ENCODE data around the gene BDKRB1. TPM values are rescaled to one million over a fixed set of nuclear protein-coding genes. Genes with fewer than 3 reads are reported as not detected.

The BDKRB1 gene
- polyA plus RNA-seq, 3 donors: not detected

DNA sequence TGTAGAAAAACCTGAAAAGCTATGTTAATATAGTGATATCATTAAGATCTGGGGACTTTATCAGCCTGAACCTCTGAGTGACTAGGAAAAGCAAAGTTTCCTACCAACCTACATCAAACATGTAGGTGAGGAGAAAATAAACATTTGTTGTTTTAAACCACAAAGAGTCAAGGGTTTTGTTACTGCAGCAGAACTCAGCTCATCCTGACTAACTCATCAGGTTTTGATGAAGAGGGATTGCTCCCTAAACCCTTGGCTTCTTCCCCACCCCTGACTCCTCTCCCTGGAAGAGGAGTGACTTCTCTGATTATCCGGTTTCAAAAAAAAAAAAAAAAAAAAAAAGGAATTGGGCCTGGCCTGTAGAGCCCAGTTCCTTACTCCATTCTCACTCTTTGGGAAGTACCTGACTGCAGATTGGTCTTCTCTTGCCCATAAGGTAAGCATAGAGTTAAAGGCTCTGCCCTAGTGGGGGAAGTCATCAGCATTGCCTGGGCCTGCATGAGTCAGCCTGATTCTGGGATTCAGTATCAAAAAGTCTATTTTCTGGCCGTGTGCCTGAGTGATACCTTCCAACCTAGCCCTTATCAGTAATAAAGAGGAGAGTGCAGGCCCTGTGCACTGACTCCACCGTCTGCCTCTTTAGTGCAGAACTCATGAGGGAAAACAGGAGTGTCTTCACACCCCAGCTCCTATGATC is 16.9 kb downstream of the BDKRB1 start:
- Histone ChIP-seq H3K4me3 (replicated peaks in 1 of 3; ENCODE audit: low read depth in 2 of 3, low read length in 3 of 3) (no peak overlapping the region), H3K27me3 (ENCODE audit: control insufficient read depth in 2 of 2, insufficient read depth in 2 of 2, low read length in 2 of 2) (no peaks in the 10 kb centered on the region), H3K79me2 (ENCODE audit: insufficient read depth, low read length) (no peaks in the 10 kb centered on the region), H3K36me3 (replicated peaks in 1 of 2; ENCODE audit: control insufficient read depth in 1 of 2, insufficient read depth in 2 of 2, low read length in 2 of 2) (no peaks in the 10 kb centered on the region), H4K20me1 (ENCODE audit: insufficient read depth, low read length) (no peaks in the 10 kb centered on the region), H3K4me2 (replicated peaks; ENCODE audit: extremely low read depth, low read length, poor library complexity, severe bottlenecking) (no peak overlapping the region), H3K9me3 (replicated peaks in 1 of 2; ENCODE audit: control insufficient read depth in 1 of 2, insufficient read depth in 1 of 2, low read length in 2 of 2) (peaks cover 4 to 7% of the 10 kb centered on the region in 2 donors), H2AFZ (ENCODE audit: insufficient read depth, low read depth, low read length, poor library complexity, severe bottlenecking) (no peak overlapping the region), H3K9ac (ENCODE audit: insufficient read depth, low read length, poor library complexity, severe bottlenecking) (no peak overlapping the region), H3K4me1 (ENCODE audit: control insufficient read depth in 1 of 2, insufficient read depth in 2 of 2, low read length in 2 of 2) (no peaks in the 10 kb centered on the region), H3K27ac (ENCODE audit: low read depth in 1 of 2, low read length in 2 of 2) (no peak overlapping the region)
- TF ChIP-seq, protein P1, sequence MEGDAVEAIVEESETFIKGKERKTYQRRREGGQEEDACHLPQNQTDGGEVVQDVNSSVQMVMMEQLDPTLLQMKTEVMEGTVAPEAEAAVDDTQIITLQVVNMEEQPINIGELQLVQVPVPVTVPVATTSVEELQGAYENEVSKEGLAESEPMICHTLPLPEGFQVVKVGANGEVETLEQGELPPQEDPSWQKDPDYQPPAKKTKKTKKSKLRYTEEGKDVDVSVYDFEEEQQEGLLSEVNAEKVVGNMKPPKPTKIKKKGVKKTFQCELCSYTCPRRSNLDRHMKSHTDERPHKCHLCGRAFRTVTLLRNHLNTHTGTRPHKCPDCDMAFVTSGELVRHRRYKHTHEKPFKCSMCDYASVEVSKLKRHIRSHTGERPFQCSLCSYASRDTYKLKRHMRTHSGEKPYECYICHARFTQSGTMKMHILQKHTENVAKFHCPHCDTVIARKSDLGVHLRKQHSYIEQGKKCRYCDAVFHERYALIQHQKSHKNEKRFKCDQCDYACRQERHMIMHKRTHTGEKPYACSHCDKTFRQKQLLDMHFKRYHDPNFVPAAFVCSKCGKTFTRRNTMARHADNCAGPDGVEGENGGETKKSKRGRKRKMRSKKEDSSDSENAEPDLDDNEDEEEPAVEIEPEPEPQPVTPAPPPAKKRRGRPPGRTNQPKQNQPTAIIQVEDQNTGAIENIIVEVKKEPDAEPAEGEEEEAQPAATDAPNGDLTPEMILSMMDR (IDR thresholded peaks at IDR 0.05): no peak
- Mint-ChIP-seq H3K9me3 (peaks cover 3 to 18% (median 7%) of the 10 kb centered on the region in 7 donors), H3K4me3 (no peak overlapping the region), H3K4me1 (no peaks in the 10 kb centered on the region), H3K36me3 (no peaks in the 10 kb centered on the region), H3K27me3 (ENCODE audit: low read depth in 3 of 3) (peaks cover 1 to 5% (median 1%) of the 10 kb centered on the region in 3 donors), H3K27ac (no peak overlapping the region)
- intact Hi-C loops (cut with micrococcal nuclease): loop anchor here in 1 of 2 donors (10.0 kb wide), 2 partner anchors 168 to 708 kb away; no protein-coding TSS in a partner anchor
- 60% methylated on average over 1 of the region's 3 CpGs for WGBS (ENCODE audit: insufficient coverage)
- no peak for DNase-seq

DNA sequence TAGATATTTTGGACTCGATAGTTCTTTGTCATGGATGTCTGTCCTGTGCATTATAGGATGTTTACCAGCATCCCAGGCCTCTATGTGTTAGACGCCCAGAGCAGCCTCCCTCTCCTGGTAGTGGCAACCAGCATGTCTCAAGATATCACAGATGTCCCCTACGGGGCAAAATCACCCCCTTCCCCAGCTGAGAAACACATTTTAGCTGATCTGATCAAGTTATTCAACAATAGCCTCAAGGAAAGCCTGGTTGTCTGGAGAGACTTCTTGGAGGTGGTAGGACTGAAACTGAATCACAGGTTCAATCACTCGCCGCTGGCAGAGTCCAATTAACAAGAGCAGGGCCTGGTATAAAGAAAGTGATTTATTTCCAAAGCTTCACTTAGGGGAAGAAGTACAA is 17.6 kb downstream of the BDKRB1 start:
- no peak overlapping the region for H3K27ac Mint-ChIP-seq
- no peaks in the 10 kb centered on the region for H3K36me3 Mint-ChIP-seq
- WGBS (ENCODE audit: insufficient coverage): 100% methylated on average over 2 of the region's 5 CpGs
- Histone ChIP-seq H3K4me2 (replicated peaks; ENCODE audit: extremely low read depth, low read length, poor library complexity, severe bottlenecking) (no peak overlapping the region), H3K4me1 (ENCODE audit: control insufficient read depth in 1 of 2, insufficient read depth in 2 of 2, low read length in 2 of 2) (no peaks in the 10 kb centered on the region), H3K79me2 (ENCODE audit: insufficient read depth, low read length) (no peaks in the 10 kb centered on the region), H3K36me3 (replicated peaks in 1 of 2; ENCODE audit: control insufficient read depth in 1 of 2, insufficient read depth in 2 of 2, low read length in 2 of 2) (no peaks in the 10 kb centered on the region), H3K27me3 (ENCODE audit: control insufficient read depth in 2 of 2, insufficient read depth in 2 of 2, low read length in 2 of 2) (no peaks in the 10 kb centered on the region), H2AFZ (ENCODE audit: insufficient read depth, low read depth, low read length, poor library complexity, severe bottlenecking) (no peak overlapping the region), H3K27ac (ENCODE audit: low read depth in 1 of 2, low read length in 2 of 2) (no peak overlapping the region), H4K20me1 (ENCODE audit: insufficient read depth, low read length) (no peaks in the 10 kb centered on the region), H3K9ac (ENCODE audit: insufficient read depth, low read length, poor library complexity, severe bottlenecking) (no peak overlapping the region), H3K4me3 (replicated peaks in 1 of 3; ENCODE audit: low read depth in 2 of 3, low read length in 3 of 3) (no peak overlapping the region), H3K9me3 (replicated peaks in 1 of 2; ENCODE audit: control insufficient read depth in 1 of 2, insufficient read depth in 1 of 2, low read length in 2 of 2) (peaks cover 9 to 14% of the 10 kb centered on the region in 2 donors)
- H3K4me3 Mint-ChIP-seq: no peak overlapping the region
- H3K9me3 Mint-ChIP-seq: peaks cover 4 to 25% (median 12%) of the 10 kb centered on the region in 7 donors
- peaks cover 1 to 2% (median 1%) of the 10 kb centered on the region in 3 donors for H3K27me3 Mint-ChIP-seq (ENCODE audit: low read depth in 3 of 3)
- TF ChIP-seq, protein P1 (IDR thresholded peaks at IDR 0.05): no peak
- intact Hi-C loops (cut with micrococcal nuclease): loop anchor here in 1 of 2 donors (10.0 kb wide), 2 partner anchors 169 to 709 kb away; no protein-coding TSS in a partner anchor
- no peaks in the 10 kb centered on the region for H3K4me1 Mint-ChIP-seq
- no peak for DNase-seq
